Endothelial cell of umbilical vein (primary cell): ENCODE data around the gene SPRN. TPM values are rescaled to one million over a fixed set of nuclear protein-coding genes. Genes with fewer than 3 reads are reported as not detected.

Experiments
- BruUV-seq: library from RNA; stranded (reverse); fragments of 400-500 nt; replicated peaks from 2 replicates; lab custom pipeline; 2021; lab: Mats Ljungman, UMichigan
- CTCF ChIA-PET: fragments of 300-600, 350-600 bp; sonication (Branson Sonifier 250); formaldehyde crosslinking; loops from one replicate; lab custom pipeline; 2021; ENCODE audit warnings: antibody characterized with exemption, inconsistent platforms; lab: Charles Lee
- POLR2A ChIA-PET: fragments of 300-600, 350-600 bp; sonication (Branson Sonifier 250); formaldehyde crosslinking; loops from one replicate; lab custom pipeline; 2021; ENCODE audit warnings: antibody characterized with exemption, inconsistent platforms; lab: Charles Lee
- DNase-seq: peaks from one replicate; pipeline ENCODE4 v3.0.0-alpha.2; 2011; ENCODE audit warnings: low read depth, low spot score
- FAIRE-seq: peaks from 2 replicates; lab custom pipeline; 2011; peaks lifted over from hg19 to GRCh38; lab: Jason Lieb, UNC
- H2AFZ ChIP-seq: 2 replicates; pipeline ENCODE4 v1.6.0; 2012; ENCODE audit warnings: low read depth, low read length, control low read depth, inconsistent platforms
- H3K27ac ChIP-seq: 2 replicates; pipeline ENCODE4 v1.5.1; 2011; ENCODE audit warnings: low read depth, mild to moderate bottlenecking, control low read depth, low read length, moderate library complexity; ENCODE audit not compliant: insufficient read depth
- H3K27me3 ChIP-seq, 2 experiments: 2 replicates each; pipeline versions ENCODE4 v1.6.0 to v1.6.1; 2011; ENCODE audit warnings: low read length in 2 of 2, mixed read lengths in 1 of 2; ENCODE audit not compliant: control insufficient read depth in 2 of 2, insufficient read depth in 2 of 2
- H3K36me3 ChIP-seq, 2 experiments: 2 replicates in 1 of 2; 3 replicates in 1 of 2; pipeline ENCODE4 v1.5.1; 2011; ENCODE audit warnings: low read length in 2 of 2, mild to moderate bottlenecking in 1 of 2, moderate library complexity in 1 of 2; ENCODE audit not compliant: control insufficient read depth in 2 of 2, insufficient read depth in 2 of 2; ENCODE audit errors: extremely low read depth in 1 of 2
- H3K4me1 ChIP-seq: 3 replicates; pipeline ENCODE4 v1.5.1; 2011; ENCODE audit warnings: mild to moderate bottlenecking, low read length; ENCODE audit not compliant: control insufficient read depth, insufficient read depth; ENCODE audit errors: extremely low read depth
- H3K4me2 ChIP-seq: 2 replicates; pipeline ENCODE4 v1.6.1; 2011; ENCODE audit warnings: low read length, control low read depth, mixed read lengths; ENCODE audit not compliant: insufficient read depth
- H3K4me3 ChIP-seq, 3 experiments: fragments of 200-600 bp in 1 of 3; sonication (generic), shearing (Covaris generic) in 1 of 3; replicated peaks in 1 of 3; 2 replicates each; pipeline ENCODE4 v1.5.1; 2011 to 2016; ENCODE audit warnings: control low read depth in 3 of 3, low read length in 3 of 3, mild to moderate bottlenecking in 2 of 3, inconsistent platforms in 1 of 3, low read depth in 1 of 3, moderate library complexity in 1 of 3; ENCODE audit not compliant: insufficient read depth in 1 of 3
- H3K79me2 ChIP-seq: 2 replicates; pipeline ENCODE4 v1.6.0; 2012; ENCODE audit warnings: low read length, inconsistent platforms; ENCODE audit not compliant: control insufficient read depth, insufficient read depth
- H3K9ac ChIP-seq: replicated peaks from 2 replicates; pipeline ENCODE3; 2011; ENCODE audit warnings: low read length, control low read depth; ENCODE audit not compliant: insufficient read depth; ENCODE audit errors: extremely low read depth
- H3K9me1 ChIP-seq: replicated peaks from 3 replicates; pipeline ENCODE4 v1.6.0; 2011; ENCODE audit warnings: mild to moderate bottlenecking, low read length; ENCODE audit not compliant: control insufficient read depth, insufficient read depth; ENCODE audit errors: extremely low read depth
- H3K9me3 ChIP-seq: replicated peaks from 2 replicates; pipeline ENCODE4 v1.5.1; 2012; ENCODE audit warnings: low read length, inconsistent platforms; ENCODE audit not compliant: control insufficient read depth, insufficient read depth
- H4K20me1 ChIP-seq: replicated peaks from 2 replicates; pipeline ENCODE3; 2011; ENCODE audit warnings: mild to moderate bottlenecking, low read length; ENCODE audit not compliant: control insufficient read depth, insufficient read depth; ENCODE audit errors: extremely low read depth
- EZH2 ChIP-seq: IDR thresholded peaks from 2 replicates; pipeline ENCODE4 v1.6.1; 2012; ENCODE audit warnings: borderline replicate concordance, low read depth, mild to moderate bottlenecking, moderate library complexity, low read length, inconsistent platforms; ENCODE audit not compliant: severe bottlenecking
- FOS ChIP-seq: IDR thresholded peaks from 2 replicates; pipeline ENCODE4 v1.6.1; 2011; ENCODE audit warnings: mild to moderate bottlenecking, low read length, moderate library complexity, borderline replicate concordance; ENCODE audit not compliant: insufficient read depth
- GATA2 ChIP-seq: IDR thresholded peaks from 2 replicates; pipeline ENCODE4 v1.7.0; 2011; ENCODE audit warnings: low read depth, mild to moderate bottlenecking, moderate library complexity, mixed read lengths, low read length; ENCODE audit not compliant: insufficient read length, insufficient read depth
- JUN ChIP-seq: IDR thresholded peaks from 2 replicates; pipeline ENCODE4 v1.6.1; 2011; ENCODE audit warnings: borderline replicate concordance, low read depth; ENCODE audit not compliant: insufficient read length, insufficient read depth
- MYC ChIP-seq: IDR thresholded peaks from one replicate; pipeline ENCODE4 v1.6.1; 2011; ENCODE audit warnings: mild to moderate bottlenecking, low read depth, low read length
- POLR2A ChIP-seq: IDR thresholded peaks from 2 replicates; pipeline ENCODE4 v1.6.1; 2012; ENCODE audit warnings: low read depth, mild to moderate bottlenecking, control low read depth, low read length
- POLR2AphosphoS5 ChIP-seq: IDR thresholded peaks from 2 replicates; pipeline ENCODE4 v1.6.1; 2012; ENCODE audit warnings: low read depth, mild to moderate bottlenecking, control low read depth, low read length, moderate library complexity; ENCODE audit not compliant: insufficient read depth
- dilution Hi-C: fragments of 300-500 bp; cut with MboI; formaldehyde crosslinking; loops from one replicate; pipeline ENCODE4 v1.15.0; 2019; ENCODE audit warnings: low sequenced_read_pairs; ENCODE audit not compliant: extremely low pct_ligation_motif_present
- intact Hi-C: fragments of 100-400 bp; cut with micrococcal nuclease; formaldehyde crosslinking; loops from one replicate; pipeline ENCODE4 v1.10.0; 2022
- polyA plus RNA-seq, 4 experiments: library from polyadenylated mRNA; depleted of rRNA in 3 of 4; stranded (reverse) in 3 of 4; unstranded in 1 of 4; fragments of >200 nt; gene quantifications; 2 replicates each; pipeline versions ENCODE4 v1.2.1 to v1.2.3, GENCODE V29; 2011 to 2012; ENCODE audit warnings: missing spikeins in 1 of 4
- total RNA-seq: library from RNA; stranded (reverse); gene quantifications from 2 replicates; pipeline ENCODE4 v1.2.3, GENCODE V29; 2021
- TF ChIP-seq, protein P1 (sequence below): IDR thresholded peaks from 2 replicates; pipeline ENCODE4 v1.6.1; 2011; ENCODE audit not compliant: insufficient read depth, insufficient read length
- TF ChIP-seq, protein P2 (sequence below), 2 donors: IDR thresholded peaks; 1 replicate in 1 of 2; 2 replicates in 1 of 2; pipeline ENCODE4 v1.5.1; 2011; ENCODE audit warnings: low read length in 2 of 2, mild to moderate bottlenecking in 2 of 2, moderate library complexity in 2 of 2, control low read depth in 1 of 2, inconsistent platforms in 1 of 2, low read depth in 1 of 2; ENCODE audit not compliant: insufficient read depth in 1 of 2; ENCODE audit errors: extremely low read depth in 1 of 2

SPRN gene
- total and polyA plus RNA-seq, 2 donors (not counting 3 experiments of a cell fraction or from before 2014, with no cell fraction given) = 0.13 TPM; not detected in 1

DNA sequence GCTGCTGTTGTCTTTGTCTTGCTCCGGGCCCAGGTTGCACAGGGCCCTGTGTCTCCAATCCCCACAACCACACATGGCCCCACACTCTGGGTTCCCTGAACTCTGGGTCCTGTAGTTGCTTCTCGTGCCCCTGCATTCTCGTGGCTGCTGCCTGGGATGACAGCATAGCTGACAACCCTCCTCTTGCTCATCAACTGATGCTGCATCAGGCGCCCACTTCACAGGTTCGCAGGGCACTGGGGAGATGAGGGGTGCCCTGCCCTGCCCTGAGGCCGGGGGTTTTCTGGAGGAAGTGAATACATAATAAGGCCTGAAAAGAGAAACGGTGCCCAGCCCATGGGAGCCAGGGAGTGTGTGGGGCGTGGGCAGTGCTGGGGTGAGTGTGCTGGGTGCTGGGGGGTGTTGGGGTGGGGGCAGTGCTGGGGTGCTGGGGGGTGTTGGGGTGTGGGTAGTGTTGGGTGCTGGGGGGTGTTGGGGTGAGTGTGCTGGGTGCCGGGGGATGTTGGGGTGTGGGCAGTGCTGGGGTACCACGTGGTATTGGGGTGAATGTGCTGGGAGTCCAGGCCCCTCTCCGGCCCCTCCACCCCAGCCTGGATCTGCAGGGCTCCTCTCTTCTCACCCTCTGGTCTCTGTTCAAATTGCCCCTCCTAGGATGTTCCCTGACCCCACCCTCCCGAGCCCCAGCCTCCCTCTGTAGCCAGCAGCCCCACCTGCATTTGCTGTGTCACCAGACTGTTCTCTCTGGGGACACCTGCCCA lies 32.5 kb downstream of the SPRN start:
- CTCF ChIA-PET = interaction anchor here (0.7 to 0.9 kb wide), 2 partner anchors 62 to 68 kb away, joined by 3 to 4 read pairs; no protein-coding TSS in a partner anchor
- H4K20me1 ChIP-seq = no peaks in the 10 kb centered on the region
- no peak overlapping the region for H3K9ac ChIP-seq
- peaks cover 0 to 5% of the 10 kb centered on the region in 2 experiments for H3K36me3 ChIP-seq
- H3K9me1 ChIP-seq = no peaks in the 10 kb centered on the region
- H3K4me1 ChIP-seq = peaks cover 9% of the 10 kb centered on the region
- no peaks in the 10 kb centered on the region for H3K9me3 ChIP-seq
- no peak for DNase-seq
- no peak overlapping the region for H3K4me2 ChIP-seq
- peaks cover 23% of the 10 kb centered on the region for H3K79me2 ChIP-seq
- POLR2A ChIA-PET = no interaction called here
- no peak for TF ChIP-seq POLR2AphosphoS5
- TF ChIP-seq, protein P1, sequence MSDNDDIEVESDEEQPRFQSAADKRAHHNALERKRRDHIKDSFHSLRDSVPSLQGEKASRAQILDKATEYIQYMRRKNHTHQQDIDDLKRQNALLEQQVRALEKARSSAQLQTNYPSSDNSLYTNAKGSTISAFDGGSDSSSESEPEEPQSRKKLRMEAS = no peak
- TF ChIP-seq MYC = no peak
- TF ChIP-seq FOS = no peak
- TF ChIP-seq JUN = no peak
- no peak for TF ChIP-seq EZH2
- TF ChIP-seq, protein P2, sequence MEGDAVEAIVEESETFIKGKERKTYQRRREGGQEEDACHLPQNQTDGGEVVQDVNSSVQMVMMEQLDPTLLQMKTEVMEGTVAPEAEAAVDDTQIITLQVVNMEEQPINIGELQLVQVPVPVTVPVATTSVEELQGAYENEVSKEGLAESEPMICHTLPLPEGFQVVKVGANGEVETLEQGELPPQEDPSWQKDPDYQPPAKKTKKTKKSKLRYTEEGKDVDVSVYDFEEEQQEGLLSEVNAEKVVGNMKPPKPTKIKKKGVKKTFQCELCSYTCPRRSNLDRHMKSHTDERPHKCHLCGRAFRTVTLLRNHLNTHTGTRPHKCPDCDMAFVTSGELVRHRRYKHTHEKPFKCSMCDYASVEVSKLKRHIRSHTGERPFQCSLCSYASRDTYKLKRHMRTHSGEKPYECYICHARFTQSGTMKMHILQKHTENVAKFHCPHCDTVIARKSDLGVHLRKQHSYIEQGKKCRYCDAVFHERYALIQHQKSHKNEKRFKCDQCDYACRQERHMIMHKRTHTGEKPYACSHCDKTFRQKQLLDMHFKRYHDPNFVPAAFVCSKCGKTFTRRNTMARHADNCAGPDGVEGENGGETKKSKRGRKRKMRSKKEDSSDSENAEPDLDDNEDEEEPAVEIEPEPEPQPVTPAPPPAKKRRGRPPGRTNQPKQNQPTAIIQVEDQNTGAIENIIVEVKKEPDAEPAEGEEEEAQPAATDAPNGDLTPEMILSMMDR (IDR thresholded peaks at IDR 0.05; ENCODE audit: extremely low read depth in 1 of 2, insufficient read depth in 1 of 2, low read depth in 1 of 2, low read length in 2 of 2) = no peak
- TF ChIP-seq GATA2 = no peak
- no peak for TF ChIP-seq POLR2A
- no peak overlapping the region for H2AFZ ChIP-seq
- BruUV-seq = no TSS peak
- H3K4me3 ChIP-seq = no peak overlapping the region
- H3K27me3 ChIP-seq = no peaks in the 10 kb centered on the region
- dilution Hi-C loops = no loop called here
- no peak overlapping the region for H3K27ac ChIP-seq
- intact Hi-C loops = loop anchor here (5.0 kb wide), 1 partner anchor 85 kb away; the partner anchor contains the start of genes TUBGCP2 and ZNF511
- no peak for FAIRE-seq
